SU-DHL-6 (cell line): Measurements from ENCODE around the gene OR56A5.

Experiments
- H2AFZ ChIP-seq: fragments of 200-600 bp; sonication (generic); 2 replicates; pipeline ENCODE4 v1.6.1; 2014; ENCODE audit warnings: low read depth, mild to moderate bottlenecking, moderate library complexity, mixed read lengths, antibody characterized with exemption, low read length; ENCODE audit not compliant: severe bottlenecking
- H3F3A ChIP-seq: fragments of 200-600 bp; shearing (Covaris generic); 2 replicates; pipeline ENCODE4 v1.6.0; 2016; ENCODE audit warnings: antibody characterized with exemption, mild to moderate bottlenecking; ENCODE audit not compliant: insufficient read depth
- H3K27ac ChIP-seq: fragments of 200-600 bp; sonication (generic); 2 replicates; pipeline ENCODE4 v1.5.1; 2016; ENCODE audit warnings: low read depth, mild to moderate bottlenecking, low read length, moderate library complexity, mixed read lengths
- H3K27me3 ChIP-seq: fragments of 200-600 bp; sonication (generic), shearing (Covaris generic); 2 replicates; pipeline ENCODE4 v1.6.0; 2014; ENCODE audit warnings: mild to moderate bottlenecking, low read length
- H3K36me3 ChIP-seq: fragments of 200-600 bp; sonication (generic); 2 replicates; pipeline ENCODE4 v1.6.1; 2014; ENCODE audit warnings: mild to moderate bottlenecking, low read length, mixed read lengths
- H3K4me2 ChIP-seq: fragments of 300-600, 200-600 bp; shearing (Covaris generic), sonication (generic); 2 replicates; pipeline ENCODE4 v1.6.0; 2014; ENCODE audit warnings: low read length, low read depth, mild to moderate bottlenecking; ENCODE audit not compliant: poor library complexity, severe bottlenecking
- H3K4me3 ChIP-seq: fragments of 200-600 bp; sonication (generic); 2 replicates; pipeline ENCODE4 v1.5.1; 2014; ENCODE audit warnings: antibody characterized with exemption, low read length, mild to moderate bottlenecking, mixed read lengths; ENCODE audit not compliant: insufficient read depth, poor library complexity, severe bottlenecking
- H3K79me2 ChIP-seq: fragments of 200-600 bp; sonication (generic); 2 replicates; pipeline ENCODE4 v1.6.1; 2014; ENCODE audit warnings: mild to moderate bottlenecking, low read length, moderate library complexity; ENCODE audit not compliant: insufficient read depth
- H3K9ac ChIP-seq: fragments of 200-600 bp; sonication (generic); 2 replicates; pipeline ENCODE4 v1.7.0; 2014; ENCODE audit warnings: mild to moderate bottlenecking, low read length
- H3K9me2 ChIP-seq: fragments of 200-600 bp; sonication (generic); replicated peaks from 2 replicates; pipeline ENCODE4 v1.6.1; 2014; ENCODE audit warnings: low read length; ENCODE audit not compliant: insufficient read depth
- H3K9me3 ChIP-seq: fragments of 200-600 bp; sonication (generic); 2 replicates; pipeline ENCODE4 v1.6.1; 2014; ENCODE audit warnings: low read length, mixed read lengths; ENCODE audit not compliant: insufficient read depth
- H4K20me1 ChIP-seq: fragments of 200-600 bp; sonication (generic); 2 replicates; pipeline ENCODE4 v1.6.1; 2014; ENCODE audit warnings: low read depth, mild to moderate bottlenecking, antibody characterized with exemption, low read length, moderate library complexity, mixed read lengths
- EZH2phosphoT487 ChIP-seq: fragments of 200-600 bp; sonication (generic), shearing (Covaris generic); conservative IDR thresholded peaks from 2 replicates; pipeline ENCODE4 v1.6.1; 2018; ENCODE audit warnings: mild to moderate bottlenecking, antibody characterized with exemption, low read length, moderate library complexity, mixed read lengths
- TF ChIP-seq, protein P1 (sequence below): fragments of 200-600 bp; sonication (generic); IDR thresholded peaks from one replicate; pipeline ENCODE4 v1.5.1; 2017; ENCODE audit warnings: antibody characterized with exemption, mild to moderate bottlenecking, low read length, moderate library complexity; ENCODE audit not compliant: insufficient read depth, poor library complexity, severe bottlenecking

The OR56A5 gene

DNA sequence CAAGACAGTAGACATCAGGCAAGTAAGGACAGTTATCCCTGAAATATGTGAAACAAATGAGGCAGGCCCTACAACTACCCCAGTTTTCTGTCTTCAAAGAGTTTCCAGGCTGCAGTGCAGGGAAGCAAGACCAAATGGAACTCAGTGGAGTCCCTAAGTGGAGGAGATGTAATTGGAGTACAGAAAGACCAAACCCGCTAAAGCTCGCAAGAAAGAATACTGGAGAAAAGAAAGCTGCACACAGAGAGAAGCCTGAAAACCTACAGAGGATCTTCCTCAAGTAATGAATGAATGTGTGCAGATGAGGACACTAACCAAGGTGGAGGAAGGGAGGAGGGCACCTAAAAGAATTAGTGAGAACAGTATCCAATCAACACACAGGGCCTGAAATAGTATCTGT, 27.5 kb downstream of the OR56A5 start:
- Histone ChIP-seq H3F3A (no peaks in the 10 kb centered on the region), H3K27me3 (no peaks in the 10 kb centered on the region), H3K36me3 (no peaks in the 10 kb centered on the region), H2AFZ (no peak overlapping the region), H3K9me3 (no peaks in the 10 kb centered on the region), H3K27ac (no peak overlapping the region), H3K9ac (no peak overlapping the region), H3K4me3 (no peak overlapping the region), H4K20me1 (no peaks in the 10 kb centered on the region), H3K9me2 (no peaks in the 10 kb centered on the region), H3K79me2 (no peaks in the 10 kb centered on the region), H3K4me2 (no peak overlapping the region)
- TF ChIP-seq, protein P1, sequence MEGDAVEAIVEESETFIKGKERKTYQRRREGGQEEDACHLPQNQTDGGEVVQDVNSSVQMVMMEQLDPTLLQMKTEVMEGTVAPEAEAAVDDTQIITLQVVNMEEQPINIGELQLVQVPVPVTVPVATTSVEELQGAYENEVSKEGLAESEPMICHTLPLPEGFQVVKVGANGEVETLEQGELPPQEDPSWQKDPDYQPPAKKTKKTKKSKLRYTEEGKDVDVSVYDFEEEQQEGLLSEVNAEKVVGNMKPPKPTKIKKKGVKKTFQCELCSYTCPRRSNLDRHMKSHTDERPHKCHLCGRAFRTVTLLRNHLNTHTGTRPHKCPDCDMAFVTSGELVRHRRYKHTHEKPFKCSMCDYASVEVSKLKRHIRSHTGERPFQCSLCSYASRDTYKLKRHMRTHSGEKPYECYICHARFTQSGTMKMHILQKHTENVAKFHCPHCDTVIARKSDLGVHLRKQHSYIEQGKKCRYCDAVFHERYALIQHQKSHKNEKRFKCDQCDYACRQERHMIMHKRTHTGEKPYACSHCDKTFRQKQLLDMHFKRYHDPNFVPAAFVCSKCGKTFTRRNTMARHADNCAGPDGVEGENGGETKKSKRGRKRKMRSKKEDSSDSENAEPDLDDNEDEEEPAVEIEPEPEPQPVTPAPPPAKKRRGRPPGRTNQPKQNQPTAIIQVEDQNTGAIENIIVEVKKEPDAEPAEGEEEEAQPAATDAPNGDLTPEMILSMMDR, result no peak
- no peak for TF ChIP-seq EZH2phosphoT487

DNA sequence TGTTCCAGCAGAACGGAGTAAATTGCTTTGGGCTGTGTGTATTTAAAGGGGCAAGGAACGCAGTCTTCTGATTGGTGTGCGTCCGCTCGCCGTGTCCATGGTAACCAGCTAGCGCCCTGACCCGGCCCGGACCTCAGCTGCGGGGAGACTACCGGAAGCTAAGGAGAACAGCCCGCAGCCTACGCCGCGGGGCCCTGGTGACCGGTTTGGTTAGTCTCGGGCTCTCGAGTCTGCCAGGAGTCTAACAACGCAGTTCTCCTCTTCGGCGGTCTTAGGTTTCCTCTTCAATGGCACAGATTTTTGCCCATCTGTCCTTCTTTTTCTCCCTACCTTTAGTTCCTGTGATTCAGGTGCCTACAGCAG, 29.7 kb downstream of the OR56A5 start:
- no peak overlapping the region for H3K9ac ChIP-seq
- no peaks in the 10 kb centered on the region for H3K9me2 ChIP-seq
- no peak overlapping the region for H3K27ac ChIP-seq
- H3K4me3 ChIP-seq, result no peak overlapping the region
- H4K20me1 ChIP-seq, result no peaks in the 10 kb centered on the region
- no peaks in the 10 kb centered on the region for H3K36me3 ChIP-seq
- no peak for TF ChIP-seq EZH2phosphoT487
- no peaks in the 10 kb centered on the region for H3F3A ChIP-seq
- no peaks in the 10 kb centered on the region for H3K9me3 ChIP-seq
- H3K79me2 ChIP-seq, result no peaks in the 10 kb centered on the region
- no peak overlapping the region for H3K4me2 ChIP-seq
- H3K27me3 ChIP-seq, result no peaks in the 10 kb centered on the region
- H2AFZ ChIP-seq, result no peak overlapping the region

DNA sequence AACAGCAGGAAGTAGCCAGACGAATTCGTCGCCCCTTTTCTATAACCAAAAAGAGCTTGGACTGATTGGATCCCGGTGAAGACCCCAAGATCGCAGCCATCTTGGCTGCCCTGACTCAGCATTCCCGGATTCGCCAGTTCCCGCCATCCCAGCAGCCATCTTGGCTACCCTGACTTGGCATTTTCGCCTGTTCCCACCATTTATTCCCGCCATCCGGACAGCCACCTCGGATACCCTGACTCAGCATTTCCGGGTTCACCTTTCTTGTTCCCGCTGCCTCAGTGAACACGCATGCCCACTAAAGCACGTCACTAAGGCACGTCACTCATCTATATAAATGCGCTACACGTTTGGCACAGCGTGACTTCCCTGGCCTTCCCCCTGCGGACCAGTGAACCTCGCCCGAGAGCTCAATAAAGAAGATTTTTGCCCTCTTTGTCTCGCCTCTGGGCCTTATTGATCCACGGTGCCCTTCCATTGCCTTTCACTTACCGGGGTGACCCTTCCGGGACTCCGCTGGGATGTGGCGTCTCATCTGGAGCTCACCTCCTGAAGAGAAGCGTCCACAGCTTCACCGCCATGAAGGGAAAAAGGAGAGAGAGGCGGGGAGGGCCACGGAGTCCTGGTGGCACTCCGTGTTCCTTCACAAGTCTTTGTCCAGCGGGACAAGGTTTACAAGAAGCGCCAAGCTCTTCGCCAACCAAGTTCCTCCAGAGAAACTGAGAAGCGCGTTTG, 30.3 kb downstream of the OR56A5 start:
- no peak overlapping the region for H2AFZ ChIP-seq
- no peak for TF ChIP-seq EZH2phosphoT487
- TF ChIP-seq, protein P1, result no peak
- no peak overlapping the region for H3K4me3 ChIP-seq
- no peaks in the 10 kb centered on the region for H3F3A ChIP-seq
- no peaks in the 10 kb centered on the region for H3K9me2 ChIP-seq
- H3K9me3 ChIP-seq, result no peaks in the 10 kb centered on the region
- H3K79me2 ChIP-seq, result no peaks in the 10 kb centered on the region
- no peaks in the 10 kb centered on the region for H4K20me1 ChIP-seq
- no peak overlapping the region for H3K4me2 ChIP-seq
- H3K27ac ChIP-seq, result no peak overlapping the region
- H3K36me3 ChIP-seq, result no peaks in the 10 kb centered on the region
- H3K9ac ChIP-seq, result no peak overlapping the region
- H3K27me3 ChIP-seq, result no peaks in the 10 kb centered on the region

DNA sequence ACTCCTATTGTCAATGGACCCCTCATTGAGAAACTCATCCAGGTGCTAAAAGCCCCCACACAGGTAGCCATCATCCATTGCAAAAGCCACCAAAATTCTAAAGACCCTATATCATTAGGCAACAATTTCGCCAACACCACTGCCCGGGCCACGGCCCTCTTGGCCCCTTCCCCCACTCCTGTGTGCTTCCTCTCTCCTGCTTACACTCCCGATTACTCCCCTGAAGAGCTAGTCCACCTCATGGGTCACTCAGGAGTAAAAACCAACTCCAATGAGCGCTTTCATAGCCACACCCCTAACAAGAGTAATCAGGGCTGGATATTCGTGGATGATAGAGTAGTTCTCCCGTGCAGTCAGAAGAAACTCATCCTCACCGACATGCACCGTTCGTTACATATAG, 35.2 kb downstream of the OR56A5 start:
- H2AFZ ChIP-seq, result no peak overlapping the region
- no peaks in the 10 kb centered on the region for H3K79me2 ChIP-seq
- H3K27ac ChIP-seq, result no peak overlapping the region
- no peak overlapping the region for H3K4me3 ChIP-seq
- no peak overlapping the region for H3K4me2 ChIP-seq
- no peaks in the 10 kb centered on the region for H3K9me3 ChIP-seq
- H3F3A ChIP-seq, result no peaks in the 10 kb centered on the region
- H3K9ac ChIP-seq, result no peak overlapping the region
- TF ChIP-seq, protein P1, result no peak
- TF ChIP-seq EZH2phosphoT487, result no peak
- H4K20me1 ChIP-seq, result no peaks in the 10 kb centered on the region
- no peaks in the 10 kb centered on the region for H3K36me3 ChIP-seq
- H3K9me2 ChIP-seq, result no peaks in the 10 kb centered on the region
- no peaks in the 10 kb centered on the region for H3K27me3 ChIP-seq
